GM21529 (cell line): Measurements from ENCODE around the gene LTA4H.

Experiments
- ATAC-seq: cut with Tn5 transposase; IDR thresholded peaks from one replicate; pipeline ENCODE4 v1.9.1; 2021; ENCODE audit not compliant: unreplicated experiment

The LTA4H gene

GRCh38 chr12:96060041-96060440 is 24.7 kb upstream of the LTA4H start:
- no peak for ATAC-seq

DNA sequence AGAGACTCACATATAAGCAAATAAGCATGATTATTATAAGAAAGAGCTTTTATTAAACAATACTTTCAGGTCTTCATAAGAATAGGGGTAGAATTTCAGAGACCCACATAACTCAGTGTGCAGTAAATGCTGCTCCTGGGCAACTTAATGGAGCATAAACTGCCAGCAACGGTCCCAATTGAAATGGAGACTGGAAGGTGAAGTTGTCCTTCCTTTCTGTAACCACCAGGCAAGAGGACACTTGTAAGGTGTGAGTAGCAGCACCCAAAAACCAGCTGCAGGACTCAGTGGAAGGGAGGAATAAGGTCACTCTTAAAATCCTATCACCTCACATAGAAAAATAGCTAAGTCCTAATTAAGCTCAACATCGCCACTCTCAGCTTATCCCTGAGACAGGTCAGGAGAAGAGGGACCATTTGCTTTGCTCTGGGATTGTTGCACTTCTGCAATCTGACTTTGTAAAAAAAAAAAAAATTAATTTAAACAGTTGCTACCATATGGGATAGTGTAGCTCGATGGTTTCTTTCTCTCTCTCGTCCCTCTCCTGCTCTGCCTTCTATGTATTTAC is 22.7 kb upstream of the LTA4H start:
- no peak for ATAC-seq

DNA sequence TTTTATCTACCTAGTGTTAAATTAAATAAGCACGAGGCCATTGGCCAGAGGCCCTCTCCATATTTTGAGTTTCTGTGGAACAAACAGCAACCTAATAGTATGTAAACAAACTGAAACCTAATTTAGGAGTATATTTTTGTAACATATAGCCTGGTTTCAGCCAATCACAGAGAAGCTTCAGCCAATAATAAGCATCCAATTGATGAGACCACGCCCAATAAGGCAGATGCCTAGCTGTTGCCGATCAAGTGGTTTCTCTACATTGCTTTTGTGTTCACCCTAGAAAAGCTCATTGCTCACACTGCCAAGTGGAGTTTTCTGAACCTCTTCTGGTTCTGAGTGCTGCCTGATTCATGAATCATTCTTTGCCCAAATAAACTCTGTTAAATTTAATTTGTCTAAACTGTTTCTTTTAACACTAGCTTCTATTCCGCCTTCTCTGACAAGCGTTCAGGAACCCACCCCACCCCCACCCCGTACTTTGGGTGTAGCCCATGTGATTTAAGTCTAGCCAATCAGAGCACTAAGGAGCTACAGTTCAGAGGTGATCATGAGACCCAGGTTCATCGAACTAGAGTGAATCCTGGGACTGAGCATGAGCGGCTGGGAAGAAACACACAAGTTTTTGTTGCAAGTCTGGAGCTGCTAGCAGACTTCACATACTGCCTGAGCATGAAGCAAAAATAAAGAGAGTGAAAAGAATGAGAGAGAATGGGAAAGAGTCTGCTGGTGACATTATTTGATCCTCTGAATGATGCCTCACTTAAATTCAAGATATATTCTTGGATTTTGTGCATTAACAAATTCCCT is 21.5 kb upstream of the LTA4H start:
- no peak for ATAC-seq

- no peak for ATAC-seq
Observed at GRCh38 chr12:96054244-96054610, 18.8 kb upstream of the LTA4H start.

GRCh38 chr12:96053476-96054243 is 18.3 kb upstream of the LTA4H start:
- no peak for ATAC-seq

DNA sequence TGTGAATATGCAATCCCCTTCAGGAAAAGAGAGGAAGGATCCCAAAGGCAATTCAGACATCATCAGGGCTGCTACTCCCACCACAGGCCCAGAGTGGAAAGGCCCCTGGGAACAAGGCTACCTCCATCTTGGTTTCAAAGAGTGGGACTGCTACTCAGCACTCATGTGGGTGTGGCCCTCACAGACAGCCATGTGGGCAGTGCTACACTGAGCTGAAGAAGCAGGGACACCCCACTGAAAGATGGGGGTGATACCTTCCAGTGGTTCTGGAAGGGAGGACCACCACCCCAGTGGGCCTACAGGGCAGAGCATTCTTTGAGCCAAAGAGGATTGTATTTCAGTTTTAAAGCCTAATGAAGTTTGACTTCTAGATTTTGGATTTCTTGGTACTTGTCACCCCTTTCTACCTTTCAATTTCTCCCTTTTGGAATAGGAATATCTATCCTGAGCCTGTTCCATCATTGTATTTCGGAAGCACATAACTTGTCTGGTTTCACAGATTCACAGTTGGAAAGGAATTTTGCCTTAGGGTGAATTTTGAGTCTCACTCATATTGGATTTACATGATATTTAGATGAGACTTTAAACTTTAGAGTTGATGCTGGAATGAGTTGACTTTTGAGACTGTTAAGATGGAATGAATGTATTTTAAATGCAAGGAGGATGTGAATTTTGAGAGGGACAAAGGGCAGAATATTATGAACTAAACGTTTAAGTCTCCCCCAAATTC is 16.5 kb upstream of the LTA4H start:
- no peak for ATAC-seq

DNA sequence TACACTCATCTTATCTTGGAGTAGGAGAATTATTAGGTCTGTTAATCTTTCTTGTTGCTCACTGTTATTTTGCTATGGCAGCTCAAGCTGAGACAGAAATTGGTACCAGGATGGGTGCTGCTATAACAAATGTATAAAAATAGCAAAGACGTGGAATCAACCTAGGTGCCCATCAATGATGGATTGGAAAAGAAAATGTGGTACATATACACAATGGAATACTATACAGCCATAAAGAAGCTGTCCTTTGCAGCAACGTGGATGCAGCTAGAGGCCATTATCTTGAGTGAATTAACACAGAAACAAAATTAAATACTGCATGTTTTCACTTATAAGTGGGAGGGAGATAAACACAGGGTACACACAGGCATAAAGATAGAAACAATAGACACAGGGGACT is 14.8 kb upstream of the LTA4H start:
- ATAC-seq: no peak

- ATAC-seq: no peak
Observed at GRCh38 chr12:96049101-96049500, 13.7 kb upstream of the LTA4H start.

GRCh38 chr12:96048393-96048969 is 13.1 kb upstream of the LTA4H start:
- no peak for ATAC-seq

DNA sequence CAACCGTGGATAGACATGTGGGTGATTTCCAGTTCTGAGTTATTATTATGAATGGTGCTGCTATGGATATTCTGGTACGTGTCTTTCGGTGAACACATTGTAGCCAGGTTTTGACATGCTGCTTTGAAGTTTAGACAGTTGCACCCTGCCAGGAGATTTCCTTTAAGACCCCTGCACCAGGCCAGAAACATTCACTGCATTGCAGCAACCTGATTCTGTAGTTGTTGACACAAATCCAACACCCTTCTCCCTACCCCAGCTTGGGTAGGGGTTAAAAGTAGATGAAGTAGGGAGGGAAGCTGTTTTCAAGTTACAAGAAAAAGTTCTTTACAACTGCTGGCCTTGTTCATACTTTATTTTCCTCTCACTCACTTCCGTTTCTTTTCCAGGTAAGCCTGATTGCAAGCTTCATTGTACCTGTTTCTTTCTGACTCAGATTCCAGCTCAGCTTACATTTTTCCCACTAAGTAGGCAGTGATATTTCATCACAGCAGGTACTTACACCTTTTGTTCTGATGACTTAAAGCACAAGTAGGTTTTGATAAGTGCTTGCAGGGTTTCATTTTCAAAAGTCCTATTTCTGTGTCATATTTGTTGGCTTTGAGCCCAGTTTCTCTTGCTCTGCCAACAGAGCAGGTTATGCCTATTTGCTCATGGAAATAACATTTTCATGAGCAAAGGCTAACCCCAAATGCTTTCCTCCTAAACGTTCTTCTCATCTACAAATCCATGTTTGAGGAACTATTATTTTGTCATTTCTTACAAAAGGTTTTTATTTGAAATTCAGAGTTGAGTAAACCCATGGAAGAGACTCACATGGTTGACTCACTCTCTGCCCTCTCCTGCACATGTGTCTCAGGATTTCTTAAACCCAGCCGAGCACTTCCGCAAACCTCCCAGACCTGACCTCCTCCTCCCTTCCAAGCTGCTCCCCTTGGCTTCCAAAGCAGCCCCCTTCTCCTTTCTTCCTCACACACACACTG is 12.1 kb upstream of the LTA4H start:
- peak; percentile 76 for ATAC-seq

- peak; percentile 10 for ATAC-seq
Observed at GRCh38 chr12:96046543-96047228, 11.3 kb upstream of the LTA4H start.

- ATAC-seq: no peak
Observed at GRCh38 chr12:96045566-96045965, 10.2 kb upstream of the LTA4H start.

DNA sequence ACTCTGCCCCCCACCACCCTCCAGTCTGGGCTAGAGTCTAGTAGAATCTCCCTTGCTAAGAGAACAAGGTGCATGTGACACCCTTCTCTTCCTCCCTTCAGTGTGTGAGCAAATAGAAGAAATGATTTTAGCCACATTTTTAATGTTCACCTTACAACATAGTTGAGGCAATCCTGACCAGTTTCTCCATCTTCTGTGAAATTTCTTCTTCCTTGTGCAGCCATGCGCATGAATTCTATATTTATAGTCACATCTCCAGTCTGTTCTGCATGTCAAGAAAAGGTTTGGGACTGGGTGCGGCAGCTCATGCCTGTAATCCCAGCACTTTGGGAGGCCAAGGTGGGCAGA is 9.5 kb upstream of the LTA4H start:
- ATAC-seq: no peak

GRCh38 chr12:96044017-96044942 is 8.9 kb upstream of the LTA4H start:
- no peak for ATAC-seq

- ATAC-seq: no peak
Observed at GRCh38 chr12:96041181-96041580, 5.8 kb upstream of the LTA4H start.

GRCh38 chr12:96040305-96041133 is 5.1 kb upstream of the LTA4H start:
- ATAC-seq: no peak

- no peak for ATAC-seq
Observed at GRCh38 chr12:96039516-96039915, 4.1 kb upstream of the LTA4H start.
